ES-I3 (cell line): Measurements from ENCODE around the gene PSMB2.
A peak's percentile ranks its signal among the peaks of the same experiment; 100 is the strongest.
"Not testable (repeated sequence)": the region's sequence is repeated elsewhere in the genome, so short reads cannot be mapped to it uniquely, and the experiment has no call there.

Source experiments
- H3K36me3 ChIP-seq: 2 replicates; pipeline ENCODE4 v1.6.1; 2013; ENCODE audit warnings: mild to moderate bottlenecking, low read length, control low read depth, moderate library complexity; ENCODE audit not compliant: insufficient read depth
- H3K4me1 ChIP-seq: 2 replicates; pipeline ENCODE4 v1.6.1; 2013; ENCODE audit warnings: mild to moderate bottlenecking, control low read depth, low read length; ENCODE audit not compliant: insufficient read depth
- H3K9ac ChIP-seq: 2 replicates; pipeline ENCODE4 v1.6.1; 2013; ENCODE audit warnings: low read depth, mild to moderate bottlenecking, low read length, moderate library complexity
- H3K9me3 ChIP-seq: 2 replicates; pipeline ENCODE4 v1.6.1; 2013; ENCODE audit warnings: mild to moderate bottlenecking, low read length, moderate library complexity; ENCODE audit not compliant: control insufficient read depth, insufficient read depth

Gene PSMB2

DNA sequence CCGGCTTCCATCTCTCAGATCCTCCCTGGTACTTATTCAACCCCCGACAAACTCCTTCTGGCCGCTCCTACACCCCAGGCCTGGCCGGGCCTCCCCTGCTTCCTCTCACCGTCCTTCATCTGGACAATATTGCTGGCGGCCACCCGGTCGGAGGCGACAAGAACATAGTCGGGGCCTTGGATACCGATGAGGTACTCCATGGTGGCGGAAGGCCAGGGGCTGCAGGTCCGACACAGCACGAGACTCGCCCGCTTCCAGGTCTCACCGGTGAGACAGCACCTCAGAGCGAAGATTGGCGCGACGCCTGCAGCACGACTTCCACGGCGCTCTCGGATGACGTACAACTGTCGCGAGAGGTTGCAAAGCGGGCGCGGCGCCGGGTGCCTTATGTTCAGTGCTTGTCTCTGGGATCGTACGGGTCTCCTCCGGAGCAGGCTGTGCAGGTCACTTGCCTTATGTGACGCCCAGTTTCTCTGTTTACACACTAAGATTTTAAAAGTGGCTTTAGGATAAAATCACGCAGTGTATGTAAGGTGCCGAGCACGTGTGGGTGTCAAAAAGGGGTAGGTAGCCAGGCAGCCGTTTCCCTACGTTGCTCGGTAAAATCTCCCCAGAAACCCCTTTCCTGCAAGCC lies at the start of gene PSMB2:
Gene PSMB2 (minus strand): TSS at position 294 of the 634 bp plus-strand sequence. CDS start 94 bp downstream, at position 200.
- Histone ChIP-seq H3K36me3 (peaks cover 3% of the 10 kb centered on the region; the same call in 1 of the 2 replicates), H3K9me3 (no peaks in the 10 kb centered on the region), H3K4me1 (peaks cover 11% of the 10 kb centered on the region; the same call in 1 of the 2 replicates), H3K9ac (peak within 1 kb of the TSS; percentile 88)

DNA sequence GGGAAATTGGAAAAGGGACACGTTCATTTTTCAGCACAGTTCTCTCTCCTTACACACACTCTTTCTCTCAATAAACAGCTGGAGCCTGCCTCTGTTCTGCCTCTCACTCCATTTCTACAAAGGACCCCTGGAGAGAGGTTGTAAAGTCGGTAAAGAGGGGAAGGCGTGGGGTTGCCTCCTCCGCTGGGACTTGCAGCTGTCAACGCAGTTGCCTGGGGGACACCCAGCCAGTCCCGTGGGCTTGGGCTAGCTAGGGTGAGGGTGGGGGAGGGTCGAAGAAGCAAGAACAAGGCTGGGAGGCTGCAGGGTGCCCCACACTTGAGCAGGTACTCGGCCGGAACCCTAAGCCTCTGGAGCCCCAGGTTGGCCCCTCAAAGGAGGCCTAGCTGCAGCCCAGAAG lies 49.8 kb upstream of the PSMB2 start:
- Histone ChIP-seq H3K36me3 (no peaks in the 10 kb centered on the region), H3K9me3 (no peaks in the 10 kb centered on the region), H3K4me1 (peaks cover 4% of the 10 kb centered on the region; the same call in 1 of the 2 replicates), H3K9ac (no peak overlapping the region)

DNA sequence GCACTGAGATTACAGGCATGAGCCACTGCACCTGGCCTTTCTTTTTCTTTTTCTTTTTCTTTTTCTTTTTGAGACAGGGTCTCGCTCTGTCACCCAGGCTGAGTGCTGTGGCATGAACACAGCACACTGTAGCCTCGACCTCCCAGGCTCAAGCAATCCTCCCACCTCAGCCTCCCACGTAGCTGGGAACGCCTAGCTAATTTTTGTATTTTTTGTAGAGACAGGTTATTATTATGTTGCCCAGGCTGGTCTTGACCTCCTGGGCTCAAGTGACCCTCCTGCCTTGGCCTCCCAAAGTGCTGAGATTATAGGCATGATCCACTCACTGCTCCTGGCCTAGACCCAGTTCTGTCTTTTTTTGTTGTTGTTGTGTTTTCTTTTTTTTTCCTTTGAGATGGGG lies 48.8 kb upstream of the PSMB2 start:
- H3K36me3 ChIP-seq, H3K9me3 ChIP-seq, H3K9ac ChIP-seq, H3K4me1 ChIP-seq: not testable (repeated sequence)

DNA sequence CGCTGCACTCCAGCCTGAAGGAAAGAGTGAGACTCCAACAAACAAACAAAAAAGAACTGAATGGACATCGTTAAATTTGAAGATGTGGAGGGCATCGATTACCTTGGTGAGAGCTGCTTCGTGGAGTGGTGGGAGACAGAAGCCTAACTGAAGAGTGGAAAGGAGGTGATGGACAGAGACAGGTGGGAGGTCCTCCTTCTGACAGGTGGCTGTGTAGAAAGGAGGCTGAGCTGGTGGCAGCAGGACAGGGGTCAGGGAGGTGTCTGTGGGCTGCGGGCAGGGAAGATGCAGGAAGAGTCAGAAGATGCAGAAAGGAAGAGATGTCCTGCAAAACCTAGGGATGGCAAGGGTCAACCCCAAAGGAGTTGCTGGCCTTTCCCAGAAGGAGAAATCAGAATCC lies 46.8 kb upstream of the PSMB2 start:
- no peaks in the 10 kb centered on the region for H3K36me3 ChIP-seq
- H3K4me1 ChIP-seq = peaks cover 4% of the 10 kb centered on the region; the same call in 1 of the 2 replicates
- no peaks in the 10 kb centered on the region for H3K9me3 ChIP-seq
- H3K9ac ChIP-seq = no peak overlapping the region

DNA sequence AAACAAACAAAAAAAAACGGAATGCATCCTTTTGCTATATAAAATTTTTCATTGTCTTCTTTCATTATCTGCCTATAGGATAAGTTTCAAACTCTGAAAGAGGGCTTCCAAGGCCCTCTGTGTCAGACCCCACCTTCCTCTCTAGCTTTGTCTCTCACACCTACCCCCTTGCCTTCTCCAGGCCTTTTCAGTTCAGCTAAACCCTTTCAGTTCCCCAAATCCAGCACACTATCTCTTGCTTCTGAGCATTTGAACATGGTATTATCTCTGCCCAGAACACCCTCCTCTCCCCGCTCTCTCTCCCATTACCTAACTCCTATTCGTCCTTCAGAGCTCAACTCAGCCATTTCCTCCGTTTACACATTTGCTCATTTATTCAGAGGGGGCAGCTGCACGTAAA lies 41.7 kb upstream of the PSMB2 start:
- no peaks in the 10 kb centered on the region for H3K9me3 ChIP-seq
- H3K36me3 ChIP-seq = no peaks in the 10 kb centered on the region
- no peaks in the 10 kb centered on the region for H3K4me1 ChIP-seq
- no peak overlapping the region for H3K9ac ChIP-seq

DNA sequence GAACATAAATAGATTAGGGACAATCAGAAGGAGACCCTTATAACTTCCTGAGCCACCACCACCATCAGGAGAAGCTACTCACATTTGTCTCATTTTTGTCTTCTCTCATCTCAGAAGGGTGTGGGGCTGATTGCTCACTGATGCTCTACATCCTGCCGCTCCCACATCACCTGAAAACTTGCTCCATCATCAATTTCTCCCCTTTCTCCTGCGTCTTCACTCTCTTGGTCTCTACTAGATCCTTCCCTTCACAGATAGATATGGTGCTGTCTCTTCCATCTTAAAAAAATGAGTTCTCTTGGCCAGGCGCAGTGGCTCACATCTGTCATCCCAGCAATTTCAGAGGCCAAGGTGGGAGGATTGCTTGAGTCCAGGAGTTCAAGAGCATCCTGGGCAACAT lies 38.9 kb upstream of the PSMB2 start:
- Histone ChIP-seq H3K9me3 (no peaks in the 10 kb centered on the region), H3K4me1 (no peaks in the 10 kb centered on the region), H3K36me3 (no peaks in the 10 kb centered on the region), H3K9ac (no peak overlapping the region)

DNA sequence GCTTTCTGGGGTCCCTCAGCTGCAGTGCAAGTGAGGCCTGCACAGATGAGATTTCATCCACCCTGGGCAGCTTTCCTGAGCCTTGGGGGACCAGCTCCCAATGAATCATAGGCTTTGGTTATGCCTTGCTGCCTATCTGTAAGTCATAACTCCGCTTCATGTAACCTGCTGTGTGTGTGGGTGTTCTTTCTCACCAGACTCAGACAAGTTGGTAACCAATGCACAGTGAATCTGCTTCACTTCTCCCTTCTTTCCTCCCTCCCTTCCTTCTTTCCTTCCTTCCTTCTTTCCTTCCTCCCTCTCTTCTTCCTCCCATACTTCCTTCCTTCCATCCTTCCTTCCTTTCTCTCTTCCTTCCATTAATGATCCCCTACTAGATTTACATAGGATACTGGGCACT lies 34.4 kb upstream of the PSMB2 start:
- Histone ChIP-seq H3K4me1 (no peaks in the 10 kb centered on the region), H3K9ac (no peak overlapping the region), H3K9me3 (no peaks in the 10 kb centered on the region), H3K36me3 (no peaks in the 10 kb centered on the region)

DNA sequence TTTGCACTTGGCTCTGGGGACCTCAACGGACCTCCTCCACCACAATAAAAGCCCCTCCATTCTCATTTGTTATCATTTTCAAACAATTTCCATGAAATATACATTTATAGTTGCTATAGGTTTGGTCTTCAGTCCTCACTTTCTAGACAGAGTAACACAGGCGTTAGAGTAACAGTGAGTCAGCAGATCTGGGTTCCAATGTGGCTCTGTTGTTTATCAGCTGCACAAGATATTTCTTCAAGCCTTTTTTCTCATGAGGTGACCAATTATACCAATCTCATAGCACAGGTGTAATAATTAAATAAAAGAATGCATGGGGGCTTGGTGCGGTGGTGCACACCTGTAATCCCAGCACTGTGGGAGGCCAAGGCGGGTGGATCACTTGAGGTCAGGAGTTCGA lies 32.8 kb upstream of the PSMB2 start:
- no peaks in the 10 kb centered on the region for H3K4me1 ChIP-seq
- H3K36me3 ChIP-seq = no peaks in the 10 kb centered on the region
- H3K9ac ChIP-seq = no peak overlapping the region
- no peaks in the 10 kb centered on the region for H3K9me3 ChIP-seq

DNA sequence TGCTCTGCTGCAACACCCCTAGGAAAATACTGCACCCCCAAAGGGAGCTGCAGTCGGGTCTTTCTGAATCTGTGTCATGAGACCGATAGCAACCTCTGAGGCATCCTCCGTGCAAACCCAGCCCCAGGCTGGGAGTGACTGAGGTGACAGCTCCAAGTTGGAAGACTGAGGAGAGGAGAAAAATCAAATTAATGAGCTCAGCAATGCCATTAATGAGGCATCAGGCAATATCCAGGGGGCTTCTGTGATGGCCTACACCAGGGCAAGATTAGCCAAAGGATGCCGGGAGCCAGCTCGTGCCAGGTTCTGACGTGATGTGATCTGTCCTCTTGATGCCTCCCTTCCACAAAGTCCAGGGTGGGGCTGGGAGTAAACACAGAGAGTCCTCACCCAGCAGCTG lies 30.8 kb upstream of the PSMB2 start:
- Histone ChIP-seq H3K9me3 (no peaks in the 10 kb centered on the region), H3K4me1 (no peaks in the 10 kb centered on the region), H3K36me3 (no peaks in the 10 kb centered on the region), H3K9ac (no peak overlapping the region)

DNA sequence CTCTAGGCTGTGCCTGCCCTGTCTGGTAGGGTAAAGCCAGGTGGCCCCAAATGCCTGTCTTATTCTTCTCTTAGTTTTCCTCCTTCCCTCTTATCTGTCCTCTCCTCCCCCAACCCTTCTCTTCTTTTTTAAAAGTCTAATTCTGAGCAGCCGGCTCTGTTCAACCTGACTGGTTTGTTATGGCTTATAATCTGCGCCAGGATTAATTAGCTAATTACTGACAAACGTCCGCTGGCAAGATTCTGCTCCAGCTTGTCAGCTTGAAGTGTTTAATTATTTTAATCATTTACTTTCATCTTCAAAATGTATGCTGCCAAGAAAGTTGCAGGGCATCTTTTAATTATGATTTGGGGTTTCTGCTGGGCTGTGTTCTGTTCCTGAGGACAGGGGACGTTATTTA lies 27.2 kb upstream of the PSMB2 start:
- no peaks in the 10 kb centered on the region for H3K9me3 ChIP-seq
- H3K9ac ChIP-seq = no peak overlapping the region
- H3K4me1 ChIP-seq = no peaks in the 10 kb centered on the region
- H3K36me3 ChIP-seq = no peaks in the 10 kb centered on the region

DNA sequence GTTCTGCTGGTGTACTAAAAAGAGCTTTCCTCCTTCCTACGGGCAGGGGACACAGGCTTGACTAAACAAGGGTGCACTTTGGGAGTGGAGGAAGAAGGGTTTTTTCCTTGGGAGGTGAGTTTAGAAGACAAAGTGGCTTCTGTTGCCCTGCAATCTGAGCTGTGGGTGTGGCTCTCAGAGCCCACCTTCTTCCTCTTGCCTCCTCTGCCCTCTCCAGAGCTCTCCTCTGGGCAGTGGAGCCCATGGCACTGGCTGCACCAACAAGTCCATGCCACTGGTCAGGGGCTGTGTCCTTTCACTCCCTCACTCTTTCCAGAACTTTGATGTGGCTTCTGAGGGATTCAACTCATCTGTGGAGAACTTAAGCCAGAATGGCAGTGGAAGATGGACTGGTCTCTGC lies 25.6 kb upstream of the PSMB2 start:
- Histone ChIP-seq H3K9me3 (no peaks in the 10 kb centered on the region), H3K9ac (no peak overlapping the region), H3K36me3 (no peaks in the 10 kb centered on the region), H3K4me1 (no peaks in the 10 kb centered on the region)

DNA sequence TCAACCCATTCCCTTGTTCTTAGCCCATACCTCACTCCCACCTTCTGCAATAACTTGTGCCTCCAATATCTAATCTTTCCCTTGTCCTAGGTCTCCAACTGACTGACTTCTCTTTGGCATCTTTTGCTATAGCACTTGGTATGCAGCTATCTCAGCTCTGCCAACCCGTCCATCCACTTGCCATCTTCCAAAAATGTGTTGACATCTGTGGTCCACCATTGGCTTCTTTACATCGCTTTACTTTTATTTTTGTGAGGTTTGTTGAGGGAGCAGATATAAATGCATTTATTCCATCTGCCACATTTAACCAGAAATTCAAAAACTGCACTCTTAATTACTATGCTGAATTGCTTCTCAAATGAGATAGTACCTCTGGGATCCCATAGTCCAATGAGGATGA lies 24.9 kb upstream of the PSMB2 start:
- H3K4me1 ChIP-seq = no peaks in the 10 kb centered on the region
- no peaks in the 10 kb centered on the region for H3K9me3 ChIP-seq
- H3K36me3 ChIP-seq = no peaks in the 10 kb centered on the region
- no peak overlapping the region for H3K9ac ChIP-seq

DNA sequence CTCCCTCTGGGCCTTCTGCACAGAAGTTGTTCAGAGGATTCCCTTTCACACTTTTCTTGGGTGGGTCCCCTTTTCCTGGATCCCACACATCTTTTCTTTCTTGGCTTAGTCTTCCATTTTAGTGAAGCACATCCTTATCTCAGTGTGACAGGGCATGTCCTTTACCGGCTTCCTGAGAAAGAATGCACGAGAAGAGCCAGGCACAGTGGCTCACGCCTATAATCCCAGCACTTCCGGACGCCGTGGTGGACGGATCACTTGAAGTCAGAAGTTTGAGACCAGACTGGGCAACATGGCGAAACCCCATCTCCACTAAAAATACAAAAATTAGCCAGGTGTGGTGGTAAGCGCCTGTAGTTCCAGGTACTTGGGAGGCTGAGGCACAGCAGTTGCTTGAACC lies 22.1 kb upstream of the PSMB2 start:
- Histone ChIP-seq H3K4me1 (no peaks in the 10 kb centered on the region), H3K9me3 (no peaks in the 10 kb centered on the region), H3K9ac (no peak overlapping the region), H3K36me3 (no peaks in the 10 kb centered on the region)

DNA sequence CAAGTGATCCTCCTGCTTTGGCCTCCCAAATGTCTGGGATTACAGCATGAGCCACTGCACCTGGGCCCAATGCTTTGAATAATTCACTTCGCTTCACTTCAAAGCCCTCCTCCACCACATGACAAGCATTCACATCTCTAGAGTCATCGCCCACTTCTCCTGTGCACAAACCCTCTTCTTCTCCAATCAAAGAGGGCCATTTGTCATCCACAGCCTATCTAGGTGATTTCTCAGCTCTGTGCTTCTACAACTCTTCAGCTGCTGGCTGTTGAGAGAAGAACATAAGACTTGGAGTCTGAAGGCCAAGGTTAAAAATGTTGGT lies 20.1 kb upstream of the PSMB2 start:
- Histone ChIP-seq H3K9me3 (no peaks in the 10 kb centered on the region), H3K9ac (no peak overlapping the region), H3K4me1 (no peaks in the 10 kb centered on the region), H3K36me3 (no peaks in the 10 kb centered on the region)

DNA sequence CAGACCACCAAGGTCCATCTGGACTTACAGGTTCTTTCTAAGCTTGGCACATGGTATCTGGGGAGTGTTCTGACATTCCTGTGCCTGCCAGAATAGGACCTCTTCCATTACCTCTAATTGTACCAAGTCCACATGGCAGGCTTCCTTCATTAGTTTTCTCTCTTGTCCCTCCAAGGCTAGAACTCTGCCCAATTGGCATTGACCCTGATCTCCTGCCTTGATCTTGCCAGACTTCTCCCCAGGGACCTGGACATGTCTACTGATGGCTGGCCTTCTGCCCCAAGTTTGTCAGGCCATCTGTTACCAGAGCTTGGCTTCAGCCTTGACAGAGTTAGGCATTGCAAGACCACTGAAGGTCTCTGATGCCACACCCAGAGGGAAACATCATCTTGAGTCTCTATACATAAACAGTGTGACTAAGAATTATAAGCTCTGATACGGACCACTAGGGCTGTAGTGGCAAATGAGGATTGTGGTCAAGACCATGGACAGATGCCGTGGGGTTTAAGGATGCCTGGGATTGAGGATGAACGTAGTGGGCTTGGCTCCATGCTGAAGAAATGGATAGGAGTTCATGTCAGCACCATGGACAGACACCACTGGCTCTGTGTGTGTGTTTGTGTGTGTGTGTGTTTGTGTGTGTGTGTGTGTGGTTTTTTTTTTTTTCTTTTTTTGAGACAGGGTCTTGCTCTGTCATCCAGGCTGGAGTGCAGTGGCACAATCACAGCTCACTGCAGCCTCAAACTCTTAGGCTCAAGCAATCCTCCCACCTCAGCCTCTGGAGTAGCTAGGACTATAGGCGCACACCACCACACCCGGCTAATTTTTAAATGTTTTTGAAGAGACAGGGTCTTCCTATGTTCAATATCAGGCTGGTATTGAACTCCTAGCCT lies 19.5 kb upstream of the PSMB2 start:
- Histone ChIP-seq H3K9ac (no peak overlapping the region), H3K36me3 (no peaks in the 10 kb centered on the region), H3K4me1 (no peaks in the 10 kb centered on the region), H3K9me3 (no peaks in the 10 kb centered on the region)
